HepG2 (cell line): Measurements from ENCODE around the gene GRB7. TPM values are rescaled to one million over a fixed set of nuclear protein-coding genes. Genes with fewer than 3 reads are reported as not detected.

ENCODE experiments used
- ATAC-seq: fragments of 200-7000 bp; cut with Tn5 transposase; 3 replicates; pipeline ENCODE4 v1.9.1; 2020; ENCODE audit warnings: mild to moderate bottlenecking, moderate library complexity
- BruUV-seq: library from RNA; stranded (reverse); fragments of 400-500 nt; replicated peaks from 2 replicates; lab custom pipeline; 2021; lab: Mats Ljungman, UMichigan
- CTCF ChIA-PET: fragments of 300-600 bp; formaldehyde crosslinking; extraction: SDS; loops from one replicate; lab custom pipeline; 2021; ENCODE audit warnings: low total read pairs, inconsistent platforms, low intra/inter-chr PET ratio; lab: Yijun Ruan, JAX
- POLR2A ChIA-PET: fragments of 350-600 bp; sonication (Branson Sonifier 250); formaldehyde crosslinking; loops from one replicate; lab custom pipeline; 2020; ENCODE audit warnings: antibody characterized with exemption, inconsistent platforms; lab: Yijun Ruan, JAX
- DNase-seq: peaks from one replicate; pipeline ENCODE4 v3.0.0-alpha.2; 2015; ENCODE audit warnings: low spot score
- FAIRE-seq: peaks from 3 replicates; lab custom pipeline; 2011; peaks lifted over from hg19 to GRCh38; lab: Jason Lieb, UNC
- H2AFZ ChIP-seq: one replicate; pipeline ENCODE4 v1.6.1; 2011; ENCODE audit warnings: low read length, inconsistent platforms
- H3K27ac ChIP-seq: fragments of 300-600 bp; 3 replicates; pipeline ENCODE4 v1.8.0; 2011; ENCODE audit warnings: mixed run types, mild to moderate bottlenecking, mixed read lengths, low read length, inconsistent platforms; ENCODE audit not compliant: insufficient read depth; ENCODE audit errors: extremely low read length
- H3K27me3 ChIP-seq, 2 experiments: fragments of 200-600 bp in 1 of 2; 2 replicates in 1 of 2; 3 replicates in 1 of 2; pipeline versions ENCODE4 v1.6.0 to v1.8.0; 2011; ENCODE audit warnings: low read length in 2 of 2, mild to moderate bottlenecking in 2 of 2, moderate library complexity in 2 of 2, inconsistent platforms in 1 of 2; ENCODE audit not compliant: insufficient read depth in 2 of 2, control insufficient read depth in 1 of 2
- H3K36me3 ChIP-seq, 2 experiments: fragments of 200-600 bp in 1 of 2; replicated peaks in 1 of 2; 2 replicates in 1 of 2; 3 replicates in 1 of 2; pipeline versions ENCODE4 v1.5.1 to v1.8.0; 2011; ENCODE audit warnings: low read length in 2 of 2, inconsistent platforms in 1 of 2; ENCODE audit not compliant: insufficient read depth in 2 of 2, control insufficient read depth in 1 of 2
- H3K4me1 ChIP-seq: 2 replicates; pipeline ENCODE4 v1.5.1; 2012; ENCODE audit warnings: low read length, inconsistent platforms; ENCODE audit not compliant: insufficient read depth
- H3K4me2 ChIP-seq: 2 replicates; pipeline ENCODE4 v1.6.0; 2011; ENCODE audit warnings: low read depth, low read length, inconsistent platforms
- H3K4me3 ChIP-seq, 3 experiments: fragments of 200-600 bp in 1 of 3; sonication (generic), shearing (Covaris generic) in 1 of 3; replicated peaks in 1 of 3; 2 replicates each; pipeline ENCODE4 v1.5.1; 2011 to 2016; ENCODE audit warnings: low read length in 3 of 3, inconsistent platforms in 2 of 3, low read depth in 2 of 3, mild to moderate bottlenecking in 2 of 3, control low read depth in 1 of 3, mixed read lengths in 1 of 3; ENCODE audit not compliant: insufficient read depth in 1 of 3
- H3K79me2 ChIP-seq: one replicate; pipeline ENCODE4 v1.6.1; 2011; ENCODE audit warnings: low read length, inconsistent platforms; ENCODE audit not compliant: insufficient read depth
- H3K9ac ChIP-seq: 2 replicates; pipeline ENCODE4 v1.6.0; 2011; ENCODE audit warnings: mild to moderate bottlenecking, low read depth, low read length, inconsistent platforms; ENCODE audit not compliant: insufficient read depth
- H3K9me3 ChIP-seq: 2 replicates; pipeline ENCODE4 v1.5.1; 2012; ENCODE audit warnings: mild to moderate bottlenecking, low read length
- H4K20me1 ChIP-seq: 2 replicates; pipeline ENCODE4 v1.6.0; 2011; ENCODE audit warnings: inconsistent platforms, mild to moderate bottlenecking, low read length, moderate library complexity; ENCODE audit not compliant: insufficient read depth
- ATF1 ChIP-seq: IDR thresholded peaks from 2 replicates; pipeline ENCODE4 v1.6.1; 2016; ENCODE audit warnings: mild to moderate bottlenecking, control low read depth
- BHLHE40 ChIP-seq: IDR thresholded peaks from 2 replicates; pipeline ENCODE4 v1.6.1; 2011; ENCODE audit warnings: low read length, improper control_type of control experiment
- DNMT3B ChIP-seq: conservative IDR thresholded peaks from 2 replicates; pipeline ENCODE4 v1.6.1; 2016; ENCODE audit warnings: missing biosample characterization, control low read depth
- ESRRA ChIP-seq: sonication (generic); formaldehyde crosslinking; IDR thresholded peaks from 2 replicates; pipeline ENCODE4 v1.5.1; 2020; ENCODE audit warnings: mild to moderate bottlenecking, low read depth, missing genetic modification reagents
- KDM4B ChIP-seq: sonication (generic); formaldehyde crosslinking; IDR thresholded peaks from 2 replicates; pipeline ENCODE4 v1.4.0; 2020; ENCODE audit warnings: missing genetic modification reagents
- MED13 ChIP-seq: sonication (generic); formaldehyde crosslinking; IDR thresholded peaks from 2 replicates; pipeline ENCODE4 v1.5.0; 2020; ENCODE audit warnings: missing genetic modification reagents
- ZBTB21 ChIP-seq: sonication (generic); formaldehyde crosslinking; IDR thresholded peaks from 2 replicates; pipeline ENCODE4 v1.4.0; 2020; ENCODE audit warnings: missing genetic modification reagents
- ZBTB34 ChIP-seq: sonication (generic); formaldehyde crosslinking; IDR thresholded peaks from 2 replicates; pipeline ENCODE4 v1.8.0; 2022; ENCODE audit warnings: mild to moderate bottlenecking, missing genetic modification reagents
- ZBTB38 ChIP-seq: sonication (generic); formaldehyde crosslinking; IDR thresholded peaks from 2 replicates; pipeline ENCODE4 v1.5.1; 2020; ENCODE audit warnings: mild to moderate bottlenecking, missing genetic modification reagents
- ZBTB44 ChIP-seq: sonication (generic); formaldehyde crosslinking; IDR thresholded peaks from 2 replicates; pipeline ENCODE4 v1.4.0; 2020; ENCODE audit warnings: missing genetic modification reagents
- ZIK1 ChIP-seq: sonication (generic); formaldehyde crosslinking; IDR thresholded peaks from 2 replicates; pipeline ENCODE4 v1.5.0; 2020; ENCODE audit warnings: mild to moderate bottlenecking, low read depth, missing genetic modification reagents, borderline replicate concordance
- WGBS: methylation state at CpG from one replicate; pipeline ENCODE4 v1.1.6; 2017; ENCODE audit warnings: low lambda C conversion rate; 5-methylcytosine and 5-hydroxymethylcytosine counted together
- in situ Hi-C: cut with HindIII; loops from 2 replicates; pipeline ENCODE4 v1.10.0; 2017; ENCODE audit warnings: low pct_unique_long_range_greater_than_20kb; ENCODE audit not compliant: extremely low pct_ligation_motif_present
- intact Hi-C: fragments of 100-400 bp; cut with micrococcal nuclease; formaldehyde crosslinking; loops from one replicate; pipeline ENCODE4 v1.10.0; 2022; ENCODE audit not compliant: unreplicated experiment
- polyA plus RNA-seq, 8 experiments: library from polyadenylated mRNA; depleted of rRNA in 3 of 8; stranded (reverse) in 7 of 8; unstranded in 1 of 8; fragments of >200 nt; fragmentation: Illumina TruSeq in 4 of 8; extraction: Trizol in 4 of 8; gene quantifications; 2 replicates each; pipeline versions ENCODE4 v1.2.1 to v1.2.3, GENCODE V29; 2011 to 2016; ENCODE audit warnings: low read depth in 4 of 8, missing spikeins in 1 of 8, mixed read lengths in 1 of 8; ENCODE audit not compliant: insufficient read depth in 1 of 8
- total RNA-seq, 5 experiments: library from RNA; depleted of rRNA; stranded (reverse); fragments of >200 nt; fragmentation: Illumina TruSeq; extraction: Trizol; gene quantifications; 2 replicates each; pipeline ENCODE4 v1.2.3, GENCODE V29; 2016; ENCODE audit warnings: low read depth in 1 of 5
- TF ChIP-seq, protein P1 (sequence below): IDR thresholded peaks from 2 replicates; pipeline ENCODE4 v1.6.1; 2012; ENCODE audit warnings: low read depth, low read length, improper control_type of control experiment
- TF ChIP-seq, protein P2 (sequence below): sonication (generic); formaldehyde crosslinking; IDR thresholded peaks from 2 replicates; pipeline ENCODE4 v1.5.0; 2020; ENCODE audit warnings: missing genetic modification reagents, mild to moderate bottlenecking, borderline replicate concordance

Gene GRB7
- total and polyA plus RNA-seq, 2 of the 13 experiments (the other 11 are each of a cell fraction or from before 2014, with no cell fraction given): 60.2 to 77.7 TPM

GRCh38 chr17:39781861-39782213 lies 44.1 kb downstream of the GRB7 start (continued):
- TF ChIP-seq, protein P1, sequence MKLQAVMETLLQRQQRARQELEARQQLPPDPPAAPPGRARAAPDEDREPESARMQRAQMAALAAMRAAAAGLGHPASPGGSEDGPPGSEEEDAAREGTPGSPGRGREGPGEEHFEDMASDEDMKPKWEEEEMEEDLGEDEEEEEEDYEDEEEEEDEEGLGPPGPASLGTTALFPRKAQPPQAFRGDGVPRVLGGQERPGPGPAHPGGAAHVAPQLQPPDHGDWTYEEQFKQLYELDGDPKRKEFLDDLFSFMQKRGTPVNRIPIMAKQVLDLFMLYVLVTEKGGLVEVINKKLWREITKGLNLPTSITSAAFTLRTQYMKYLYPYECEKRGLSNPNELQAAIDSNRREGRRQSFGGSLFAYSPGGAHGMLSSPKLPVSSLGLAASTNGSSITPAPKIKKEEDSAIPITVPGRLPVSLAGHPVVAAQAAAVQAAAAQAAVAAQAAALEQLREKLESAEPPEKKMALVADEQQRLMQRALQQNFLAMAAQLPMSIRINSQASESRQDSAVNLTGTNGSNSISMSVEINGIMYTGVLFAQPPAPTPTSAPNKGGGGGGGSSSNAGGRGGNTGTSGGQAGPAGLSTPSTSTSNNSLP: no peak
- TF ChIP-seq ATF1 (CRISPR knock-in tag) (no peak), ZBTB38 (no peak), ZBTB21 (no peak), DNMT3B (CRISPR knock-in tag) (no peak), ZIK1 (CRISPR knock-in tag) (no peak), MED13 (CRISPR knock-in tag) (no peak), KDM4B (no peak)
- TF ChIP-seq, protein P2, sequence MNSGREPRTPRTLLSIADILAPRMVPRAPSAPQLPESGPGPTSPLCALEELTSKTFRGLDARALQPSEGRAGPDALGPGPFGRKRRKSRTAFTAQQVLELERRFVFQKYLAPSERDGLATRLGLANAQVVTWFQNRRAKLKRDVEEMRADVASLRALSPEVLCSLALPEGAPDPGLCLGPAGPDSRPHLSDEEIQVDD: no peak

GRCh38 chr17:39782481-39782880 lies 44.7 kb downstream of the GRB7 start:
- POLR2A ChIA-PET: no interaction called here
- Histone ChIP-seq H3K4me1 (no peaks in the 10 kb centered on the region), H3K4me2 (no peak overlapping the region), H3K79me2 (no peaks in the 10 kb centered on the region), H3K4me3 (no peak overlapping the region), H2AFZ (no peak overlapping the region), H3K27ac (no peak overlapping the region), H4K20me1 (no peaks in the 10 kb centered on the region), H3K27me3 (peaks cover 0 to 18% of the 10 kb centered on the region in 2 experiments; a peak in 3 of 5 replicates), H3K9ac (no peak overlapping the region), H3K36me3 (no peaks in the 10 kb centered on the region), H3K9me3 (no peaks in the 10 kb centered on the region)
- DNase-seq: no peak
- TF ChIP-seq ZBTB34: no peak
- TF ChIP-seq ZBTB44 (CRISPR knock-in tag): no peak
- TF ChIP-seq BHLHE40: no peak
- TF ChIP-seq ESRRA (CRISPR knock-in tag): no peak
- FAIRE-seq: no peak
- in situ Hi-C loops: no loop called here
- intact Hi-C loops: no loop called here
- BruUV-seq: no TSS peak
- WGBS: 2% methylated on average over 4 of the region's 4 CpGs
- no peak for ATAC-seq
- CTCF ChIA-PET: no interaction called here
